NCI-H1930 (cell line): ENCODE measurements around the gene LGSN.
"Not testable (repeated sequence)": the region's sequence is repeated elsewhere in the genome, so short reads cannot be mapped to it uniquely, and the experiment has no call there.

Experiments
- DNase-seq, 2 experiments: peaks; one replicate each; lab custom pipeline; 2025; lab: John Stamatoyannopoulos, UW

LGSN gene, protein sequence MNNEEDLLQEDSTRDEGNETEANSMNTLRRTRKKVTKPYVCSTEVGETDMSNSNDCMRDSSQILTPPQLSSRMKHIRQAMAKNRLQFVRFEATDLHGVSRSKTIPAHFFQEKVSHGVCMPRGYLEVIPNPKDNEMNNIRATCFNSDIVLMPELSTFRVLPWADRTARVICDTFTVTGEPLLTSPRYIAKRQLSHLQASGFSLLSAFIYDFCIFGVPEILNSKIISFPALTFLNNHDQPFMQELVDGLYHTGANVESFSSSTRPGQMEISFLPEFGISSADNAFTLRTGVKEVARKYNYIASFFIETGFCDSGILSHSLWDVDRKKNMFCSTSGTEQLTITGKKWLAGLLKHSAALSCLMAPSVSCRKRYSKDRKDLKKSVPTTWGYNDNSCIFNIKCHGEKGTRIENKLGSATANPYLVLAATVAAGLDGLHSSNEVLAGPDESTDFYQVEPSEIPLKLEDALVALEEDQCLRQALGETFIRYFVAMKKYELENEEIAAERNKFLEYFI

DNA sequence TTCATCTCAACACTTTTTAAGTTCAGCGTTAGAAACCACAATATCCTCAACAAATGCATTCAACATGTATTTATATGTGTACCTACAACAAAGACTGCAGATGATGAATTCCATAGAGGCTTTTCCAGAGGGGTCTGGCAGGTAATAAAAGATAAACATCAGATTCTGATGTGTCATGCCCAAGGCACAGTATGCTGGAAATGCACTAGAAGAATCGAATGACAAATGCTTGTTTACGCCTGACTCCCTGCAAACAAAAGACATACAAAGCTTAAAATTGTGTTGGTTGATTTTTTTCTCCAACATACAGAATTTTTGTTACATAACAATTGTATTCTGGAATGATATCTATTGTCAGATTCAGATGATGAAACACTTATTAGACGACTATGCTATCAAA lies at the start of gene LGSN:
Gene LGSN, minus strand, starts transcription at position 45 of the 400 bp plus-strand sequence. Its CDS starts 40 bp downstream, at position 5.
- peak; percentile 10 to 58 for DNase-seq

DNA sequence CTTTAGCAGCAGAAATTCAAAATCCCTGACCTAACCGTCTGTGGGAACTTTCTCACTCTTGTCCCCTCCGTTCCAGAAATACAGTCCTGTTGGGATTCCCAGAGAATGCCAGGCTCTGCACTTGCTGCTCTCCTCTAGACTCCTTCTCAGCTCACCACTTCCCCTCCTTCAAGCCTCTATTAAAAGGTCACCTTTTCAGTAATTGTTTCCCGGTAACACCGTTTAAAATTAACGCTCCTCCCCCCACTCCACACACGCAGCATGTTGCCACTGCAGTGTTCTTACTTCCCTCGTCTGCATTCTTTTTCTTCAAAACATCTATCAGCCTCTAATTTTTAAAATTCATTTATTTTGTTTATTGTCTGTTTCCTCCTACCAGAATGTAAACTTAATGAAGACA lies 48.6 kb upstream of the LGSN start:
- no peak for DNase-seq

DNA sequence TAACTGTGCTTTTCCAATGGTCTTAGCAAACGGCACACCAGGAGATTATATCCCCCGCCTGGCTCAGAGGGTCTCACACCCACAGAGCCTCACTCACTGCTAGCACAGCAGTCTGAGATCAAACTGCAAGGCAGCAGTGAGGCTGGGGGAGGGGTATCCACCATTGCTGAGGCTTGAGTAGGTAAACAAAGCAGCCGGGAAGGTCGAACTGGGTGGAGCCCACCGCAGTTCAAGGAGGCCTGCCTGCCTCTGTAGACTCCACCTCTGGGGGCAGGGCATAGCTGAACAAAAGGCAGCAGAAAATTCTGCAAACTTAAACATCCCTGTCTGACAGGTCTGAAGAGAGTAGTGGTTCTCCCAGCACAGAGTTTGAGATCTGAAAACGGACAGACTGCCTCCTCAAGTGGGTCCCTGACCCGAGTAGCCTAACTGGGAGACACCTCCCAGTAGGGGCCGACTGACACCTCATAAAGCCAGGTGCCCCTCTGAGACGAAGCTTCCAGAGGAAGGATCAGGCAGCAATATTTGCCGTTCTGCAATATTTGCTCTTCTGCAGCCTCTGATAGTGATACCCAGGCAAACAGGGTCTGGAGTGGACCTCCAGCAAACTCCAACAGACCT lies 42.8 kb upstream of the LGSN start:
- DNase-seq, result not testable (repeated sequence)

DNA sequence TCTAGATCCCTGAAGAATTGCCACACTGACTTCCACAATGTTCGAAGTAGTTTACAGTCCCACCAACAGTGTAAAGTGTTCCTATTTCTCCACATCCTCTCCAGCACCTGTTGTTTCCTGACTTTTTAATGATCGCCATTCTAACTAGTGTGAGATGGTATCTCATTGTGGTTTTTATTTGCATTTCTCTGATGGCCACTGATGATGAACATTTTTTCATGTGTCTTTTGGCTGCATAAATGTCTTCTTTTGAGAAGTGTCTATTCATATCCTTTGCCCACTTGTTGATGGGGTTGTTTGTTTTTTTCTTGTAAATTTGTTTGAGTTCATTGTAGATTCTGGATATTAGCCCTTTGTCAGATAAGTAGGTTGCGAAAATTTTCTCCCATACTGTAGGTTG lies 37.6 kb upstream of the LGSN start:
- DNase-seq, result not testable (repeated sequence)

DNA sequence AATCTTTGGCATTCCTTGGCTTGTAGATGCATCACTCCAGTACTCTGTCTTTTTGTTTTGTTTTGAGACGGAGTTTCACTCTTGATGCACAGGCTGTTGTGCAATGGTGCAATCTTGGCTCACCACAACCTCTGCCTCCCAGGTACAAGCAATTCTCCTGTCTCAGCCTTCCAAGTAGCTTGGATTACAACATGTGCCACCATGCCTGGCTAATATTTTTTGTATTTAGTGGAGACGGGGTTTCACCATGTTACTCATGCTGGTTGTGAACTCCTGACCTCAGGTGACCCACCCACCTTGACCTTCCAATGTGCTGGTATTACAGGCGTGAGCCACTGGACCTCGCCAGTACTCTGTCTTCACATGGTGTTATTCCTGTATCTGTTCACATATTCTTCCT lies 35.8 kb upstream of the LGSN start:
- no peak for DNase-seq

DNA sequence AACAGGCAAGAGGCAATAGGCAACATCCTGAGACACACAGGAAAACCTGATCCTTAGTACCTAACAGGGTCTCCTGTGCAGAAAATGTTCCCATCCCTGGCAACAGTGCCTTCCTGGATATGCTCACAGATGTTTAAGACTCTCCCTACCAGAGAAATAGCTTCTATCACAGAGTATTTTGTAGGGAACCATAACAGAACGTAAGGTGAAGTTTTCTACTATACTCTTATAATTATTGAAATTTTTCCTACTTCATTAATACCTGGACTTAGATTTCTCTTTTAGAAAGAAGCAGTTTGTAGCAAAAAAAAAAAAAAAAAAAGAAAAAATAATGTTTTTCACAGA lies 33.5 kb upstream of the LGSN start:
- DNase-seq, result no peak

DNA sequence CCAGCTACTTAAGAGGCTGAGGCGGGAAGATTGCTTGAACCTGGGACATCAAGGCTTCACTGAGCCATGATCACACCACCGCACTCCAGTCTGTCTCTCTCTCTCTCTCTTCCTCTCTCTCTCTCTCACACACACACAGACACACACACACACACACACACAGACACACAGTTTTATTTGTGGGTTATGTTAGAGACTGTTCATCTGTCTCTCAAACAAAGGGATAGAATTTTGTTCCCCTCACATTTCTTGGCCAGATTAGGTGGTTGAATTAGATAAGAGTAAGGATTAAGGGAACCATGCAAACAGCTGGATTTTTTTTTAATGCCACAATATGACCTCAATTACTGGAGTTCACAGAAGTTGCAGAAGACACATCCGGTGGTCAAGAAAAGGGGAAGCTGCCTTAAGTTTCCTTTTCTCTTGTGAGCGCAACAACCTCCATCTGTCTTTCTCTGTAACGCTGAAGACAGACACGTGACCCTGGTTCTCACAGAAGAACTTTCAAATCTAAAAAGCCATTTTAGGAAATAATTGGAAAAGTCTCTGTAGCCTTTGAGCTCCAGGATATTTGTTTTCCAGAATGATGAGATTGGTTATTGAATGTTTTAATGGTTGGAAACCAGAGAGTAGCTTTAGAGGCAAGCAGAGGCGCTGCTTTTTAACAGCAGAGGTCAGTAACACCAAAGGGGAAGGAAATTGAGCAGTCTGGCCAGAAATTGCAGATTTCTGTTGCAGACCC lies 32.9 kb upstream of the LGSN start:
- no peak for DNase-seq

DNA sequence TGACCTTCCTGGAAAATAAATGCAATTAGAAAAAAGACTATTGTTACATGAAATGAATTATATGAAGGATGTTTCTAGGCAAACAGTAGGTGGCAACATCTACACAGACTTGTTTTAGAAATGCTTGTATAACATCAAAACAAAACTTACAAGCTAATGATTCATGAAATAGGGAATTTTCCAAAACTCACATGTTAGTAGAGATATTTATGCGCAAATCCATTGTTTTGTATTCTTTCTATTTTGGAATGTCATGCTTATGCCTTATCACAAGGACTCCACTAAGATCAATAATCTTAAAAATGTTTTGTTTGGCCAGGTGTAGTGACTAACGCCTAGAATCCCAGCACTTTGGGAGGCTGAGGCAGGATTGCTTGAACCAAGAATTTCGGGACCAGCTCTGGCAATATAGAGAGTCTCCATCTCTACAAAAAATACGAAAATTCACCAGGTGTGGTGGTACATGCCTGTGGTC lies 32.3 kb upstream of the LGSN start:
- DNase-seq, result no peak

DNA sequence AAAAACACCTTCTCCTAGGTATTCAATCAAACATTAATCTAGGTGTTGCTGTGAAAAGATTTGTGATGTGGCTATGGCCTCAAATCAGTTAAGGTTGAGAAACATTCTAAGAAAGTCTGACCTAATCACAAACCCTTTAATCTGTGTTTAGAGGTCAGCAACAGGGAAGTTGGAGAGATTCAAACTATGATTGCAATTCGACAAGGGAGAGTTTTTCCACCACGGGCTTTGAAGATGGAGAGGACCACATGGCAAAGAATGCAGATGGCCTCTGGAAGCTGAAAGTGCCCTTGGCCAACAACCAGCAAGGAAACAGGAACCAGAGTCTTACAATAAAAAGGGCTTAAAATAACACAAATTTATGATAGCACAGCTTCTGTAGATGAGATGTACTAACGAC lies 29.6 kb upstream of the LGSN start:
- DNase-seq, result no peak

DNA sequence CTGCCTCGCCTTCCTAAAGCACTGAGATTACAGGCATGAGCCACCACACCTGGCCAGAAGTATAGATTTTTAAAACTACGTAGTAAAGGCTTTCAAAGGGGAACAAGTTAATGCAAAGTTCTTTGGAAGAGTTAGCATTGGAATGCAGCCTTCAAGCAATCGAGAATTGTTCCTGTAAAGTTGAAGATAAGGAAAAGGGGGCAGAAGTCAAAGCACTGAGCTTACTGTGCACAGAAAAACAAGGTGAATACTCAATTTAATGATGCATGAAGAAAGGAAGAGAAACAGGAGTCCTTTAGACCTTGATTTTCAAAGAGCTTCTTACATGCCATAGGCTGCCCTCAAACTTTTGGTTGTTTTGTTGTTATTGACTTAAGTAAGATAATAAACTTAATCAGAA lies 29.1 kb upstream of the LGSN start:
- DNase-seq, result no peak

DNA sequence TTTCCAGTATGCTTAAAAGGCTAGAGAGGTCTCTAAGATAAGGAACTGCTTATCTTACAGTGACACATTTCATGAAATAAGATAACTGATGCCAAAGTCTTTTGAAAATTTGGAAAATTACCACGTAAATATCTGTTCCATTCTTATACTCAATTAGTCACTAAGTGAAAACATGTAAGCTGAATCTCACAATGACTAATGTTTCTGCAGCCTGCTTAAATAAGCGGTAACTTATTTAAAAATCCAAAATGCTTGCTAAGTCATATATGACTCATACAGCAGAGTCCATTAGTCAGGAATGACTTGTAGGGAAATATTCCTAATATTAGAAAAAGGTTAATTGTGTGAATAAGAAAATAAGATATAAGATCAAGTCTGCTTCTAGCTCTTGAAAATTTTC lies 27.8 kb upstream of the LGSN start:
- no peak for DNase-seq

DNA sequence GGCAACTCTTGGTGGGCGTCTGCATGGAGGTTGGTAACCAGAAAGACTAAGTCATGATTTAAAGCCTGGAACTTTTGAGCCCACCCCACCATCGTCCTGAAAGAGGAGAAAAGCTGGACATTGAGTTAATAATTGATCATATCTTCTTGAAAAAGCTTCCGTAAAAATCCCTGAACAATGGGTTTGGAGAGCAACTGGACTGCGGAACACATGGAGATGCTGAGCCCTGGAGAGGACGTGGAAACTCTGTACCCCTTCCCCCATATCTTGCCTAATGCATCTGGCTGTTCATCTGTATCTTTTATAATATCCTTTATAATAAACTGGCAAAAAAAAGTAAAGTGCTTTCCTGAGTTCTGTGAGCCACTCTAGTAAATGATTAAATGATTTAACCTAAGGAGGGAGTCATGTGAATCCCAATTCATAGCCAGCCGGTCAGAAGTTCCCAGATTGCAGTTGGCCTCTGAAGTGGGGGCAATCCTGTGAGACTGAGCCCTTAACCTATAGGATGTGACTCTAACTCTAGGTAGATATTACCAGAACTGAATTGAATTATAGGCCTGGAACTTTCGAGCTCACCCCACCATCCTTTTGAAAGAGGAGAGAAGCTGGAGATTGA lies 26.5 kb upstream of the LGSN start:
- DNase-seq, result no peak

DNA sequence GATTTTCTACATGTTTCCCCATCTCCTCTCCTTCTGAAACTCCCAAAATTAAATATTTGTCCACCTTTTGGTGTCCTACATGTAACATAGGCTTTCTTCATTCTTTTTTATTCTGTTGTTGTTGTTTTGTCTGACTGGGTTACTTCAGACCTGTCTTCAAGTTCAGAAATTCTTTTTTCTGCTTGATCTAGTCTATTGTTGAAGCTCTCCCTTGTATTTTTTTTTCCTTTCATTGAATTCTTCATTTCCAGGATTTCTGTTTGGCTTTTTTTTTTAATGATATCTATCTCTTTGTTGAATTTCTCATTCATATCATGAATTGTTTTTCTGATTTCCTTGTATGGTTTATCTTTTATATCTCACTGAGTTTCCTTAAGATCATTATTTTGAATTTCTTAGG lies 20.6 kb upstream of the LGSN start:
- DNase-seq, result no peak

DNA sequence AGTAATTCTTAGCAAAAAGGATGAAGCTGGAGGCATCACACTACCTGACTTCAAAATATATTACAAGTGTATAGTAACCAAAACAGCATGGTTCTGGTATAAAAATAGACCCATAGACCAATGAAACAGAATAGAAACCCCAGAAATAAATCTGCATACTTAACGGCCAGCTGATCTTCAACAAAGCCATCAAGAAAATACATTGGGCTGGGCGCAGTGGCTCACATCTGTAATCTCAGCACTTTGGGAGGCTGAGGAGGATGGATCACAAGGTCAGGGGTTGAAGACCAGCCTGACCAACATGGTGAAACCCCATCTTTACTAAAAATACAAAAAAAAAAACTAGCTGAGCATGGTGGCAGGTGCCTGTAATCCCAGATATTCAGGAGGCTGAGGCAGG lies 14.9 kb upstream of the LGSN start:
- DNase-seq, result not testable (repeated sequence)

DNA sequence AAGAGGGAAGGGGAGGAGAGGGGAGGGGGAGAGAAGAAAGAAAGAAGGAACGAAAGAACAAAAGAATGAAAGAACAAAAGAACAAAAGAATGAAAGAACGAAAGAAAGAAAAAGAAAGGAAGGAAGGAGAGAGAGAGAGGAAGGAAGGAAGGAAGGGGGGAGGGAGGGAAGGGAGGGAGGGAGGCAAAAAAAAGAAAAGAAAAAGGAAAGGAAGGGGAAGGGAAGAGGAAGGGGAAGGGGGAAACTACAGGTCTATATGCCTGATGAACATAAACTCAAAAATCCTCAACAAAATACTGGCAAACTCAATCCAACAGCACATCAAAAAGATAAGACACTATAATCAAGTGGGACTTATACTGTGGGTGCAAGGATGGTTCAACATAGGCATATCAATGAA lies 13.7 kb upstream of the LGSN start:
- no peak for DNase-seq

DNA sequence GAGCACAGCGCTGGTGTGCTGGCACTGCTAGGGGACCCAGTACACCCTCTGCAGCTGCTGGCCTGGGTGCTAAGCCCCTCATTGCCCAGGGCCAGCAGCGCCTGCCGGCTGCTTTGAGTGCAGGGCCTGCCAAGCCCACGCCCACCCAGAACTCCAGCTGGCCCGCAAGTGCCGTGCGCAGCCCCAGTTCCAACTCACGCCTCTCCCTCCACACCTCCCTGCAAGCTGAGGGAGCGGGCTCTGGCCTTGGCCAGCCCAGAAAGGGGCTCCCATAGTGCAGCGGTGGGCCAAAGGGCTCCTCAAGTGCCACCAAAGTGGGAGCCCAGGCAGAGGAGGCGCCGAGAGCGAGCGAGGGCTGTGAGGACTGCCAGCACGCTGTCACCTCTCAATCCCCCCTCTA lies 6.8 kb upstream of the LGSN start:
- not testable (repeated sequence) for DNase-seq

DNA sequence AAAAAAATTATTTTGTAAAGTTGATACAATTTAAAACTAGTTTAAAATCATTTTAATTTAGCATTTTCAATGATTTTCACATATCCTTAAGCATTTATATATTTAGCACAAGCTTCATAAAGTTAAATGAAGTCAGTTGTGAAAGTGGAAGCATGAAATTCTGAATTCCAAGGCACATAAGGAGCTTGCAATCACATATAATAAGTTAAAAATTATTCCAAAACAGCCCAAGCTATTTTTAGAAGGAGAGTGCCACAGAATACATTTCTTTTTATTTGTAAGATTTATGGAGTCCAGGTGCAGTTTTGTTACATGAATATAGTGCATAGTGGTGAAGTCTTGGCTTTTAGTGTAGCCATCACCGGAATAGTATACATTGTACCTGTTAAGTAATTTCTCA lies 3.2 kb upstream of the LGSN start:
- no peak for DNase-seq

DNA sequence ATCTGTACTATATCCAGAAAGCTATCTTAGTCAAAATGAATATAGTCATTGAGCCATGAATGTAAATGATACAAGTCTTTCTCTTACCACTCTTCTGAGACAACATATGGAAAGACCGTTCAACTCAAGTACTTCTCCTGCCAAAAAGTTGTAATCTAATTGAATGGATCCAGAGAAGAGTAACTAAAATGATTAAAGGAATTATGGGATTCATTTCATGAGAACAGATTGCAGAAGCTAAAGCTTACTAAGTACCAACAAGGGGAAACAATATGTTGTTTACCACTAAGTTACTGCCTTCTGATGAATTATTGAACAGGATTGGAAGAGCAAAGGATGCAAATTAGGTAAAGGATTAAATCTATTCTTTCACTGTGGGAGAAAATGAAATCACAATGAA lies 2.0 kb upstream of the LGSN start:
- DNase-seq, result no peak

DNA sequence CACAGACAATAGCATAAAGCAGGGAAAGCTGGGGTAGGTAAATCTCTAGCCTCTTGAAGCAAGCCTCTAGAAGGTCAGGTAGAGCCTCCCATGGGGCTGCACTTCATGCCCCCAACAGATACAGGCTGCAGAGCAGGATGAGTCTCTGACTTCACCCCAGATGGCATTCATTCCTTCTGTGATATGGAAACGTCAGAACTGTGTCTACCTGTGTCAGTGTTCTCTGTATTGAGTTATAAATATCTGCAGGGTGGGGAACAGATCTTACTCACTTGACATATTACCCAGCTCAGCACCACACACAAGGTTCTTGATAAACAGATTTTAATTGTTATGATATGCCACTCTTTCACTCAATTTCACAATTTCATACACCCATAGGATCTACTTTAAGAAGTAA lies 2.1 kb downstream of the LGSN start:
- no peak for DNase-seq

DNA sequence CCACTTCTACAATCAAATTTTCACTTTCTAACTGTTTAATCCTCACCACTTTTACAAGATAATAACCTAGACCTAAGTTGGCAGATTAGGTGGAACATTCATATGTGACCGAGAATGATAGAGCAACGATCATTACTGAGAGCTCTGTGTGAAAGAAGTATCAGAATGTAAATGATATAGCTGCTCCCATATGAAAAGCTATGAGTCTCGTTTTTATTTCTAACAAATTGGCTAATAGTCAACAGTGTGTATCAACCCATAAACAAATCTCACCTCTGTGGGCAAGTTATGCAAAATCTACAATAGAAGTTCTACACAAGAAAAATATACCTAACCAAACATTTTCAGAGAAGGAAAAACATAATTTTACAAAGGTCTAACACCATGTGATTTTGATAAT lies 3.7 kb downstream of the LGSN start:
- DNase-seq, result no peak

DNA sequence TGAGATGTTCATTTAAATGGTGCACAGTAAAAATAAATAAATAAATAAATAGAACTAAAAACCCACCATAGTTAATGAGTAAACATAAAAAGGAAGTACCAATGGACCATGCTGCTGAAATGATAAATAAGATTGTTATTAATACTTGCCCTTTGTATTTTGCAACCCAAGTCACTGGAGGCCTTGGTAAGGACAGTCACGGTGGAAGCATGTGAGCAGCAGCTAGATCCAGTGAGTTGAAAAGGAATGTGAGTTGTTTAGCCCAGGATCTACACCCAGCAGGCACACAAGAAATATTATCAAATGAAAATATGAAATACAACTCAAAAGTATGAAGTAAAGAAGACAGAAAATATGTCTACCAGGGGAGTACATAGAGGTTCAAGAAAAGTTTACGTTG lies 6.7 kb downstream of the LGSN start:
- DNase-seq, result no peak

DNA sequence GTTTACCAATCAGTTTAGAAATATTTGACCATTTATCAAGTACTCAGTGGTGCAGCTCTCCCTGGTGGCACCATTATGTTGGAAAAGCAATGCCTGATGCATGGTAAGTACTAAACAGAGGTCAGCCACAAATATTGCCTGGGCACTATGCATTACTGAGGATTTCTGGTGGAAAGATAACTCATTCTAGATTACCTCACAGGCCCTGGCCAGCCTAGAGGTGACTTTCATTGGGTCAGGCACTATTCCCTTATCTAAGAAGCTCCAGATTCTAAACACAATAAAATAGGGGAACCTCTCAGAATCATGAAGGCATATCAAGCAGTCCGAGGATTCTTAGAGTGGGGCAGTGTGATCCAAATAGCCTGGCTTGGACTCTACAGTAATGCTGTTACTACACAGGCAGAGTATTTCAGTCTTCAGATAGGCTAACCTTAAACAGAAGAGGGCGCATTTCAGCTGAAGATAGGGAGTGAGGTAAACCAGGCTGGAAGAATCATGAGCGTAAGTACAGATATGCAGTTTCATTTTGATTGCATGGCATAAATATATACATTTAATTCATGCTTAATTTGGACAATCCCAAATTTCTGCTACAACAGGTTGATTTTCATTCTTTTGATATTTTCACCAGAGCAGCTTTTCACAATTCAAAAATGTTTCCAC lies 12.1 kb downstream of the LGSN start:
- peak; percentile 12 to 27 for DNase-seq
